ENCODE data around the gene SLF1.
"Not testable (repeated sequence)": the region's sequence is repeated elsewhere in the genome, so short reads cannot be mapped to it uniquely, and the experiment has no call there.

Gene SLF1

GRCh38 chr5:94618493-94619328 is at the start of gene SLF1, which contains the start of gene KIAA0825:
Gene SLF1, plus strand, starts transcription at chr5:94618669. Its CDS starts 10,142 bp downstream, at chr5:94628811.
Gene KIAA0825, minus strand, starts transcription at chr5:94618604. Its CDS starts 81,478 bp downstream, at chr5:94537126.
- peak; percentile 69 for DNase-seq (ENCODE audit: low read depth)

GRCh38 chr5:94571415-94571814 is 47.1 kb upstream of the SLF1 start:
- DNase-seq (ENCODE audit: low read depth) = no peak

GRCh38 chr5:94573349-94573748 is 45.1 kb upstream of the SLF1 start:
- not testable (repeated sequence) for DNase-seq (ENCODE audit: low read depth)

GRCh38 chr5:94575196-94575595 is 43.3 kb upstream of the SLF1 start:
- DNase-seq (ENCODE audit: low read depth) = no peak

- DNase-seq (ENCODE audit: low read depth) = no peak
These were observed 40.8 kb upstream of the SLF1 start for GRCh38 chr5:94577466-94578245.

- DNase-seq (ENCODE audit: low read depth) = no peak
These were observed 23.1 kb upstream of the SLF1 start for GRCh38 chr5:94595281-94595840.

GRCh38 chr5:94613583-94613982 is 4.9 kb upstream of the SLF1 start:
- no peak for DNase-seq (ENCODE audit: low read depth)

GRCh38 chr5:94614156-94614805 is 4.2 kb upstream of the SLF1 start:
- DNase-seq (ENCODE audit: low read depth) = no peak

- no peak for DNase-seq (ENCODE audit: low read depth)
These were observed 2.6 kb upstream of the SLF1 start for GRCh38 chr5:94615862-94616261.

GRCh38 chr5:94618029-94618492 is 408 bp upstream of the SLF1 start:
- DNase-seq (ENCODE audit: low read depth) = no peak

- no peak for DNase-seq (ENCODE audit: low read depth)
These were observed 1.8 kb downstream of the SLF1 start for GRCh38 chr5:94620256-94620655.

GRCh38 chr5:94621763-94622162 is 3.3 kb downstream of the SLF1 start:
- no peak for DNase-seq (ENCODE audit: low read depth)

- DNase-seq (ENCODE audit: low read depth) = no peak
These were observed 4.5 kb downstream of the SLF1 start for GRCh38 chr5:94623011-94623410.

- no peak for DNase-seq (ENCODE audit: low read depth)
These were observed 5.4 kb downstream of the SLF1 start for GRCh38 chr5:94623877-94624276.

- DNase-seq (ENCODE audit: low read depth) = no peak
These were observed 8.7 kb downstream of the SLF1 start for GRCh38 chr5:94627191-94627590.

- DNase-seq (ENCODE audit: low read depth) = no peak
These were observed 13.6 kb downstream of the SLF1 start for GRCh38 chr5:94632024-94632423.

GRCh38 chr5:94640176-94640575 is 21.7 kb downstream of the SLF1 start:
- no peak for DNase-seq (ENCODE audit: low read depth)

- no peak for DNase-seq (ENCODE audit: low read depth)
These were observed 26.6 kb downstream of the SLF1 start for GRCh38 chr5:94645053-94645452.

GRCh38 chr5:94646758-94647157 is 28.3 kb downstream of the SLF1 start:
- DNase-seq (ENCODE audit: low read depth) = no peak

- DNase-seq (ENCODE audit: low read depth) = no peak
These were observed 31.4 kb downstream of the SLF1 start for GRCh38 chr5:94649874-94650273.

GRCh38 chr5:94658272-94658671 is 39.8 kb downstream of the SLF1 start:
- no peak for DNase-seq (ENCODE audit: low read depth)

GRCh38 chr5:94660506-94660905 is 42.0 kb downstream of the SLF1 start:
- DNase-seq (ENCODE audit: low read depth) = no peak
